ENCODE measurements around the gene GABBR2.
"Not testable (repeated sequence)": the region's sequence is repeated elsewhere in the genome, so short reads cannot be mapped to it uniquely, and the experiment has no call there.

Gene GABBR2

DNA sequence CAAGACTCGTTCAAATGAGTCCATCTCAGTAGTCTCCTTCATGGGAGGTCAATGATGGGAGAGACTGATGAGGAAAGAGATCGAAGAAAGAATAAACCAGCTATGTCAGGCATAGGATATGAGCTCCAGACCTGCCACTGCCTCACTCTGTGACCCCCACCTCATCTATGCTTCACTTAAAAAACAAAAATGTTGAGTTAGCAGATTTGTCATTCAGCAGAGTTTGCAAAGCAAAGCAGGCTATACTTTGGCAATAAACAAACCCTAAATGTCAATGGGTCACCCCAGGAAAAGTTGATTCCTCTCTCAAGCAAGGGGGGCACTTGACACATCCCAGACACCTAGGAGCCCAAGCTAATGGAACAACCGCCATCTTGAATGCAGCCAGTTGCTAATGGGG, 117.0 kb downstream of the GABBR2 start:
- no peak for DNase-seq

DNA sequence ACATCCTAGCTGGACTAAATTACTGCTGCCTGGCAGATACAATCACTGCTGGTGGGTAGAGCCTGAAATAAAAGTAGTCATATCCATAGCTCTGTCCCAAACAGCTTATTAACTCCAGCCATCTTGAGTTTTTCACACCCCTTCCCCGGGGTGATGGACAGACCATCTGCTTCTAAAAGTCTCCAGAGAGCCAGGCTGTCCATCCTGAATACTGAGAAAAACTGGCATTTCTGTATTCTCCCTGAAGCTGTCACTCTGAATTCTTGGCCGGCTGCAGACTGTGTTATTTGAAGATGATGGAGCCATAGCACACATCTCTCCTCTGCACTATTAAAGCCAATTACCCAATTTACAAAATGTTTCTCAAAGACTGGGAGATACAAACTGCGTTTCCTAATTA, 118.6 kb downstream of the GABBR2 start:
- DNase-seq: no peak

DNA sequence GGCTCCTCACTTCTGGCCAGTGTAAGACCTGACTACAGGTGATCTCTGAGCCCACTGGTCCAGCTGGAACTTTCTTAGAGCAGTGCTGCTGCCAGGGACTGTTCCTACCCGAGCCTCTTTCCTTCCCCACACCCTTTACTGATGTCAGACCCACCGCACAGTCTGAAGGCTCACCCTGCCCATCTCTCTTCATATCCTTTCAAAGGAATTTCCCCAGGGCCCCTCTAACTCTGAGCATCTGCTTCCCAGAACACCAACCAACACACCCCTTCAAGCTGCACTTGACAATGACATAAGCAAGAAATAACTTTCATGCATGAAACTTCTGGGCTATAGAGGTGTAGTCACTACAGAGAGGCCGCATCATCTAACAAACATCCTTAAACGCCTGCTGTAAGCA, 119.6 kb downstream of the GABBR2 start:
- no peak for DNase-seq

DNA sequence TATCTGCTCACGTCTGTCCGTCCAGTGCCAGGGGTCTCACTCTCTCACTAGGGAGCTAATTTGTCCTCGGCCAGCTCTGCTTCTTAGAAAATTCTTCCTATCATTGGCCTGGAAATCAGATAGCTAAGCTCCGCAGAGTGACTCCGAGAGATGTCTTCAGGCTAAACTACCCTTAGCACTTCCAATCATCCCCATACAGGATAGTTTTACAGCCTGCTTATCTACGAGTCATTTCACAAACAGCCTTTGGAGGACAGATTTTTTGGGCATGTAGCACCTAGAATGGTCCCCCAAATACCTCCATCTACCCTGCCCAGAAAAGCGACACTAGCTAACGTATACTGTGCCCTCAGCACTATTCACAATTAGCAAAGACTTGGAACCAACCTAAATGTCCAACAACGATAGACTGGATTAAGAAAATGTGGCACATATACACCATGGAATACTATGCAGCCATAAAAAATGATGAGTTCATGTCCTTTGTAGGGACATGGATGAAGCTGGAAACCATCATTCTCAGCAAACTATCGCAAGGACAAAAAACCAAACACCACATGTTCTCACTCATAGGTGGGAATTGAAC, 123.8 kb downstream of the GABBR2 start:
- DNase-seq: not testable (repeated sequence)

DNA sequence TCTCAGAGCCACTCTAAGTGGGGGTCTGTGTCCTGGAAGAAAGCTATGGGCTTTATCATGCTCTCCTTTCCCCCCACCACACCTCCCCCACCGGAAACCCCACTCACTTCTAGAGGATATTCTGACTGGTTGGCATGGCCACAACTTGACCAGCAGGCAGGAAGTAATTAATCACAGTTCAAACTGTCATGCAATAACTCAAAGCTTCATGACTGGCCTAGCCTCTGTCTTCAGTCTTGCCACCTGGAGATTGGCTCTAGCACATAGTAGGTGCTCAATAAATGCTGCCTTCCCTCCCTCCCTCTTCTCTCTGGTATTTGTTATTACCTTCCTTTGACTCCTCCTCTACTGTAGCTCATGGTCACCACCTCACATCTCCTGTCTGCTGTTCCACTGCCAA, 124.7 kb downstream of the GABBR2 start:
- no peak for DNase-seq

DNA sequence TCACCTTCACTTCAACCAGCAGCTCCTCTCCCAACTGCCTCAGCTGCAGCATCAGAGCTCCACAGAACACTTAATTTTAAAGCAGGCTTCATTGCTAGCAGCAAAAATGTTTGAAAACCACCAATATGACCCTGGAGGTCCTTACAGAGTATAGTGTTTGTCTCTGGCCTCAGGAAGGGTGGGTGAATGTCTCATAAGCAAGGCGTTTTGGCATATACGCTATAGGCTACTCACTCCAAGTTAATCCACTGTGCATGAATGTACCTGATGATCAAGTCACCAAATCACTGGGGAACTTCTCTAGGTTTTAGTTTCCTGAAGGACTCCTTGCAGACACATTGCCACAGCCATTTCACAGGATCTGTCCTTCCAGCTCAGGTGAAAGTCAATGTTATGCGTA, 125.3 kb downstream of the GABBR2 start:
- DNase-seq: no peak

DNA sequence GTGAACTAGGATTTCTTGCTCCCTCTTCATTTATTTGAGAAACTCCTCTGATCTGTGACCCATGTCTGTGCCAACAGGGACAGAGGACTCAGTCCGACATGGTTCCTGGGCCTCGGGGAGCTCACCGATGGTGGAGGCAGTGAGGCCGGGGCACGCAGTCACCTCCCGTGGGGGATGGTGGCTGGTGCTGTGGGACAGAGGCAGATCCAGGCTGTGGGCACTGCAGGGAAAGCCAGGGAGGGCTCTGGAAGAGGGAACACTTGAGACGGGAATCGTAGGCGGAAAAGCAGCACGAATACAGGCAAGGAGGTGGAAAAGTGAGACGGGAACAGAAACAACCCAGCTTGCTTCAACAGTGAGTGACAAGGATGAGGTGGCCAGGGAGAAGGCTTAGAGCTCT, 127.8 kb downstream of the GABBR2 start:
- DNase-seq: no peak

DNA sequence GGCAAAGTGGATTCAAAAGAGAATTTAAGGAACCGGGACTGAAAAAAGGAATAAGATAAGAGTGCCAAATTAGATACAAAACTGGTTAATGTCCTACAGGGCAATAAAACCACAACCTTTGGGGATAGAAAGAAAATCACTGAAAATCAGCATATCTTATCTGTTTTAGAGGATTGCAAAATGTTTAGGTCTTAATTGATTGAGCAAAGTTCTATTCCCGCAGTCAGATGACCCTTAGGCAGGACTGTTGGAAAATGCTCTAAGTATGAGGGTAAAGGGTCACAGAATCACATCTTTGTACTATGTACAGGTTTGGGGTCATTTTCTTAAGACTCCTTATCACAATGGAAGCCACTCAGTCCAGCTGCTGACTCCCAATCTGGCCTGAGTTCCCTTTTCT, 129.0 kb downstream of the GABBR2 start:
- no peak for DNase-seq

DNA sequence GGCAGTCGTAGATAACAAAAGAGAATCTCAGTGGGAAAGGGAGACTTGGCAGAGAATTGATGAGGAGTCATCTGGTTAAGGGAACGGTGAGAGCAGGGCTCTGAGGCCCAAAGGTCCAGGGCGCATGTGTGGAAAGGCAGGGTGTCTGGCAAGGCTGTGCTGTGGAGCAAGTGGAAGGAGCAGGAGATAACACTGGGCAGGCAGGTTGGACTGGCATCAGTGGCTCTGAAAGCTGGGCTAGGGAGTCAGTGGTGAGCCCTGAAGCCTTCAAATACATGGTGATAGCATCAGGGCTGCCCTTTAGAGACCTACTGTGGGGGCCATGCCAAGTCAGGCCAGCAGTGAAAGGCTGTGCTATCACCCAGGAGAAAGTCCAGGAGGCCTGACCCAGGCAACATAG, 131.3 kb downstream of the GABBR2 start:
- DNase-seq: no peak

DNA sequence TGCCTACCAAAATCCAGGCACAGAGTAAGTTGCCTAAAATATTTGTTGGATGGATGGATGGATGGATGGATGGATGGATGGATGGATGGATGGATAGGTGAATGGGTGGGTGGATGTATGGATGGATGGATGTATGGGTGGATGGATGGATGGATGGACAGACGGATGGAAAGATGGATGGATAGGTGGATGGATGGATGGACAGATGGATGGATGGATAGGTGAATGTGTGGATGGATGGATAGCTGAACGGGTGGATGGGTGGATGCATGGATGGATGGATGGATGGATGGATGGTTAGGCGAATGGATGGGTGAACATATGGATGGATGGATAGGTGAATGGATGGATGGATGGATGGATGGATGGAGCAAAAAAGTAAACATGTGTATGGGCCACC, 131.9 kb downstream of the GABBR2 start:
- DNase-seq: no peak

DNA sequence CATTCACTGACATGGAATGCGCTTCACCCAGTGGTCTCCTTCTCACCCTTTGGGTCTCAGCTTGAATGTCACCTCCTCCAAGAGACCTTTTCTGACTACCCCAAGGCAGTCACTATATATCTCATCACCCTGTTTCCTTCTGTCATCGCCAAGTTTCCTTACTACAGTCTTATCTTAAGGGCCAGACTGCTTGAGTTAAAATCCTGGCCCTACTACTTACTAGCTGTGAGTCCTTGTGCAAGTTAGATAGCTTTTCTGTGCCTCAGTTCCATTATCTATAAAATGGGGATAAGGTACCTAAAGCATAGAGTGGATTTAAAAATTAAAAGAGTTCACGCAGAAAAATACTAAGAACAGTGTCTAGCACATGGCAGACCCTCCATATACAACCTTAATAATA, 132.4 kb downstream of the GABBR2 start:
- no peak for DNase-seq

DNA sequence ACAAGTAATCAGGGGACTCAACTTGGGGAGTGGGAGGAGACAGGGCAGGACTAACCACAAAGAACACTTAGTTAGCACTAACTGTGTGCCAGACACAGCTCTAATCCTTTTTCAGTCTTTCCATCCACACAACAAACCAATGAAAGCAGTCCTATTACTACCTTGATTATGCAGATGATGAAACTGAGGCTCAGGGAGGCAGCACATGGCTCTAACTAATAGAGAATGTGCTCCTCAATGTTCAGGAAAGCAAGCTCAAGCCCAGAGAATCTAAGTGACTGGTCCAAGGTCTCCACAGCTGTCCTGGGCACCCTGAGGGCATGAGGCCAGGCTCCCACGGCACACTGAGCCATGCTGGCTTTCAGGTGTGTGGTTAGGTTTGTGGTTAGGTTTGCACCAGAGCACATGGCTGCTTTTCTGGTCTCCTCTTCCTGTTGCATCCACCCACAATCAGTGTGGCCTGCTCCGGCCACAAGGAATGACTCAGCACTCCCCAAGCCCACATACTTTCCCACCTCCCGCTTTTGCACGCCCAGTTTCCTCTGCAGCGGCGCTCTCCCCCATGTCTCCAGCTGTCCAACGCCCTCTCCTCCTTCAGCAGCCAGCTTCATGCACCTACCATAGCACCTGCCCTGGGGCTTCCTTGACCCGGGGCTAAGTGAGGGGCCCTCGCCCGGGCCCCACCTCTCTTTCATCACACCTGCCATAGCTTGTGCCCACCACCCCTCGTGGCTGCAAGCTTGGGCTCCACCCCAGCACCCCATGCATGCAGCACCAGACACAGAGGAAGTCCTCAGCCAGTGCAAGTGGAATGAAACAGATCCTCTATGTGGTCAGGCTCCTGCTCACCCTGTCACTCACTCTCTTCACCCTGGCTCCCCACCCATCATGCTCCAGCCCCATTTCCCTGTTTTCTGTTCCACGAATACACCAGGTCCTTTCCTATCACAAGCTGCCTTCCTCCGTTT, 133.1 kb downstream of the GABBR2 start:
- DNase-seq: no peak

DNA sequence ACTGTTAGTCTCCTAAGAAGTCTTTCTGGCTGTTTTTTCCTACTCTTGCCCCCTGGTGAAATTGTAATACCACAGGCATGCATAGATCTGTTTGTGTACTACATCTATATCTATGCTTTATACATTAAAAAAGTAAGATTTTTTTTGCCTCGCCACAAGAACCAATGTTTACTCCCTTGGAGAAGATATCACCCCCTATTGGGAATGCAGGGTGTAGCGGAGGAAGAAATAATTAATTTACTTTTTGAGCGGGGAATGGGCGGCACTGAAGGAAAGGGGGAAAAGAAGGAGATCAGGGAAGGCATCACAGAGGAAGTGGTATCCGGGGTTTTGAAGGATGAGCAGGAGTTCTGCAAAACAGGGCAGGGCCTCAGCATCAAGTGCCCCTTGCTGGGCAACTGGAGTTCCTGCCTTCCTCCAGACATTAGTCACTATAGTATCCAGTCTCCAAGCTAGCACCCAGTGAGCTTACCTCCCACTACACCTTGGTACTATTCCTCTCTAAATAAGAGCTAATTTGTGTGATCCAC, 134.9 kb downstream of the GABBR2 start:
- no peak for DNase-seq

DNA sequence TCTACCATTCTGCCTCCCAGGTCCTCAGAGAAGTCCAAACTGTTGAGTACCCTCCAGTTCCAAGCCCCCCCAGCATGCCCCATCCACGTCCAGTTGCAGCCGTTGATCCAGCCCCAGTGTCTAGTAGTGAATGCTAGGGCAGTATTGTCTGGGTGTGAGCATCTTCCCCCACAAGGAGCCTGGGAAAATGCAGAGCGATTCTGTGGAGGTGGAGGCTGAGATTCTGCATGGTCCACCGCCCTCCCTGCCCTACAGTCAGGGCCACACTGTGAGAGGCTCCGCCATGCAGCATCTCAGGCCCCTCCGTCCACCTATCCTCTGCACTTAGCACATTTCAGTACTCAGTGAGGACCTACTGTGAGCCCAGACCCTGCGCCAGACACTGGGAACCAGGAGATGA, 135.9 kb downstream of the GABBR2 start:
- no peak for DNase-seq

DNA sequence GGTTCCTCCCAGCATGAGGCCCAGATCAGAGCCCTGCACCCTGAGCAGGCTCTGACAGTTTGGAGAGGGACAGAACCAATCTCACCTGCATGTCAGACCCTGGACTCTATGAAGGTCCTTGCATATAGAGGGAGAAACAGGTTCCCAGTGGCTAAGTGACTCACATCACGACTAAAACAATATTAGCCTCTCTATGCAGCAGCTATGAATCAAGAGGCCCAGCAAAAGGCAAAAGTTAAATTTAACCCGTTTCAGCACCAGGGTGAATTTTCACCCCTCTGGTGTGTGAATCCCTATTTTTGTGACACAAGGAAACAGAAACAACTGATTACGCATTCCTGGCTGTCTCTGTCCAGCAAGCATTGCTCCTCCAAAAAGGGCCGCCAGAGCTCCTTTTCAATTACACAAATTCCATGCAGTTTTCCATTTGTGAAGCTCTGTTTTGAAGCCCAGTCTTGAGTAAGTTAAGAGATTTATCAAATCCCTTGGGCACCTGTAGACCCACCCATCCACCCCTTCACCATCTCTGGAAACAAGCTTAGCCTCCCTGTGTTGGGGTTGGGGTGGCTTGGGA, 136.6 kb downstream of the GABBR2 start:
- no peak for DNase-seq

DNA sequence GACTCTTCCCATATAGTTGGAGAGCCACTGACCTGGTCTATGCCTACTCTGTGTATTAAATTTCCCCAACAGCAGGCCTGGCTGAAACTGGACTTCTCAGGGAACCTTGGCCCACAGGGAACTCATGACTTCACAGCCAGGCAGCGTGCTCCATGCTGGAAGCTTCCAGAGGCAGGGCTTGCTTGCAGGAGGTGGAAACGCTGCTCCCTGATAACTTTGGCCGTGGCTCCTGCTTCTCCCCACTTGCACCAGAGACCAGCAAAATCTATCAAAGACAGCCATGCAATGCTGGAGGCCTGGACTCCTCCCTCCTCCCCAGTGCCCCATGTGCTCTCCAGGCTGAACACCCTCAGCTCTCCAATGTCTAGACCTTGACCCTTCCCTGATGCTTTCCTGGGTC, 137.1 kb downstream of the GABBR2 start:
- DNase-seq: no peak

DNA sequence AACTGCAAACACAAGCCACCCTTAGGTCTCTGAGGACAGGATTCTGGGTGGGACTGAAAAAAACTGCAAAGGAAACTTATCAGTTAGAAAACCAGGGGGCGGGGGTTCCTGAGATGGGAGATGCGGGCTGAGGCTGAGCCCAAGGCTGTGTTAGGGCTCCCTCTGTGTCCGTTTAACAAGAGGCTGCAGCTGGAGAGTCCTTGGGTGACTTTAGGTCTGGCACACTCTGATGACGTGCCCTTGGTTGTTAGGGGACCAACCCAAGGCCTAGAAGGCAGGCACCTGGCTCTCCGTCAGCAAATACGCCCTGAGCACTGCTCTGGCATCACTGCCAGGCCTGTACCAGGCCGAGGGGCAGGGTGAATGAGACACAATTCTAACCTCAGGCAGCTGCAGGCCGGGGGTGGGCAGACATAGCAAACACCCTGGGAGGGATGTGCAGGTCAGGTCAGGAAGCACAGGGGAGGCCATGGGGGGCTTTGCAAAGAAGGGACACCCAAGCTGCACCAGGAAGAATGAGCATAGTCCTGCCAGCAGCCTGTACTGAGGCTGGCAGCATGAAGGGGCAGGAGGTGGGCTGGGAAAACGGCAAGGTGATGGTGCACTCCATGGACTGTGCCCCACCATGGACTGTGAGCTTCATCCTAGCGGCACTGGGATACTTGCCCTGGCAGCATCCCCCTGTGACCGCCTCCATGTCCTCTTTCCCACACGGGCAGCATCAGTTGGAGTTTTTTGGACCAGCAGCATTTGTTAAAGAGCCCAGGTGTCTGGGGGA, 137.9 kb downstream of the GABBR2 start:
- no peak for DNase-seq

DNA sequence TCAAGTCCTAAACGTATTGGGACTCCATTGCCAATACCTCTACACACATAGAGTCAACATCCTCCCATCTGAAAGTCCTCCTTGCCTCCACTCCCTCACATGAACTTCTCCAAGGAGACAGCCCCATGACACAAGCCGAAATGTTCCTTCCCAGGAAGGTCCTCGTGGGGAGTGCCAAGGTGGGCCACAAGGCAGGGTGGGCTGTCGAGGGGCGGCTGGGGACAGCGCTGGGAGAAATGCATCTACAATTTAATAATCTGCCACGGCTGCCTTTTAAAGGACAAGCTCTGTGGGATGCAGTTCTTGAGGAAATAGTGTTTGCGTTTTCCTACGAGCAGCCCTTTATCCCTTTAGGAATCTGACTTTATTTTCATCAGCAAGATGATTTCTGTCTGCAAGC, 138.7 kb downstream of the GABBR2 start:
- DNase-seq: no peak

DNA sequence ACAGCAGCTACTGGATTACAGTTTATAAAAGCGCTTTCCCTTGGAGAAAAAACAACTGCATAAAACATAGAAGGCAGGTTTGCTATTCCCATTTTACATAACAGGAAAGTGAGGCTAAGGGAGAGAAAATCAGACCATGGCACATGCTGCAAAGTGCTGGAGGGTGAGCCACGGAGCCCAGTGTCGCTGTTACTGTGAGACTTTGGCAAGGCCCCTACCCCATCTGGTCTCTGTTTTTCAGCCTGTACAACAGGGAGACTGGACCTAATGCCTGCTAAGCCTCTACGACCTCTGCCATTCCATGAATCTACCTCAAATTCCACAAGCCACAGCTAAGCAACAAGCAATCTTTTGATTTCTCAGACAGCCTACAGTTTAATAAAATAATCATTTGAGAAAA, 139.2 kb downstream of the GABBR2 start:
- no peak for DNase-seq

DNA sequence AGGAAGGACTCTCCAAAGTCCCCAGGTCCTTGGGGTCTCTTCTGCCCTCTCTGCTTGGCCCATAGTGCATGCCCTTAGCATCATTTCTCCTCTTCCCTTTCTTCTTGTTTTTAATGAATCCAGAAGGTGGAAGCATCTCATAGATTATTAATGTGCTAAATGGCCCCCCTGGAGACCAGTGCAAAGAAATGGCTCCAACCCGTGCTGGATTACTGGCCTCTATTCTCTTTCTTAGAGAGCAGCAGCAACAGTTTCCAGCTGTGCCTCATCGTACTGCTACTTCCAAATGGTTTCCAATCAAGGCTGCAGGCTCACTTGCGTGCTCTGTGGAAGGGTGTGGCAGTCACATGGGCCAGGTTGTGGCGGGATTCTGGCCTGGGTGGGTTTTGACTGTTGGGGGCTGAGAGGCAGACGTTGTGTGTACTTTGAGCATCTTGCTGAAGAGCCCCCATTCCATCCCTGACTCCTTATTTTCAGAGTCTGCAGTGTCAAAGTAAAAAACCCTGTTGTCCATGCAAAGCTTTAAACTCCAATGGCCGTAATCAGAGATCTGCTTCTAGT, 139.7 kb downstream of the GABBR2 start:
- DNase-seq: no peak

DNA sequence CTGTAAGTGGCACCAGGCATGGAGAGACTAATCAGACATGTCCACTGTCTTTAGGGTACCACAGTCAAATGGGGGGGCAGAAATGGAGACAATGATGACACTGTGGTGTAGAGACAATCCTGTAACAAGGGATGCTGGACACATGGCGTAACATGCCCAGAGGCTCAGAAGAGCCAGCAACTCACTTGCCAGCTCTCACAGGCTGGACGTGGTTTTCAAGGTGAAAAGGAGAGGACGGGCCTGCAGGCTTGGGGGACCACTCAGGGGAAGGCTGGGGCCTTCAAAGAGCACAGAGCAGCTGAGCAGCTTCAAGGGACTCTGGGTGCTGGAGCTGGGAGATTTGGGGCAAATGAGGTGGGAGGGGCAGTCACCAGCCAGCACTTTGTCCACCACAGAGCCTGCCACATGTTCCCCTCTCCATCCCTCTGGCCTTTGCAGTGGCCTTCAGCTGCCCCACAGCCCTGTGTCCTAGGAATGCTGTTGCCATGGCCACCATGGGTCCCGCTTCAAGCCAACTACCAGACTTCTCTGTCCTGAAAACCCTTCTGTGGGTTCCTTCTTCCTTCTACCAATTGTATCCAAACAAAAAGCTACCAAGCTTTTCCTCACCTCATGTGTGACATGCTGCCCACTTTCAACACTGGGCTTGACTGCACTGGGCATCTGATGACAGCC, 140.4 kb downstream of the GABBR2 start:
- DNase-seq: no peak

DNA sequence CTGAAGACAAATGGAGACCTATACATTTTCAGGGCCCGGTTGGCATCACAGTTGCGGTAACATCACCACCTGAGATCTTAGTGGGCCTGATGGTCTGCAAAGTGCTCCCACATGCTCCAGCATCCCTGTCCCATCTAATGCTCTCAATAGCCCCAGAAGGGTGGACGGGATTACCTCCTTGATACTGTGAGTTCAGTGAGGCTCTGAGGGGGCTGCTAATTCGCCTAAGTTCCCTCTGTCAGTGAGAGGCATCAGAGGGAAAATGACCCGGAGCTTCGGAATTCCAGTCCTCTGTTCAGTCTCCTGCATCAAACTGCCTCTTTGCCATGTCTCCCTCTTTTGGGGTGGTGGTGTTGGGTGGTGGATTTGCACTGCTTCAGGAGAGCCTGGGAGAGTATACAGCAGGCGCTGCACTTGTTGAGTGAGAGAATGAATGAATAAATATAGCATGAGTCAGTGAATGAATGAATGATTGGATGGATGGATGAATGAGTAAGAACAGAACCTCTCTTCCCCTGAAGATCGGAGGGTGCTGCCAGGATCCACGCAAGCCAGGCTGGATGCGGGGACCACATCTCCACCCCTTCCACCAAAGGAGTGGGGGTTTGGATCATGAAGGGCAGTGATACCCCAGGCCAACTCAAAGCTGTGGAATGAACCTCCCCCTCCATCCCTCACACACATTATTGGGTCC, 141.0 kb downstream of the GABBR2 start:
- DNase-seq: no peak

All from NCI-H2227 treated with DMSO at 0.1 percent for 48 hours (cell line).